Aorta (tissue), 5 donors: Measurements from ENCODE around the gene ZNF518B. TPM values are rescaled to one million over a fixed set of nuclear protein-coding genes. Genes with fewer than 3 reads are reported as not detected.

Source experiments
- ATAC-seq: fragments of 200-7000 bp; cut with Tn5 transposase; one replicate; pipeline ENCODE4 v1.9.1; 2022; ENCODE audit warnings: moderate library complexity; ENCODE audit not compliant: low FRiP score
- DNase-seq, 2 donors: peaks; one replicate each; pipeline ENCODE4 v3.0.0-alpha.2; 2020
- H3K27ac ChIP-seq, 2 donors: one replicate each; pipeline ENCODE4 v1.5.1; 2013; ENCODE audit warnings: low read length in 2 of 2, mild to moderate bottlenecking in 2 of 2, moderate library complexity in 2 of 2, control low read depth in 1 of 2, inconsistent platforms in 1 of 2, low read depth in 1 of 2
- H3K27me3 ChIP-seq, 2 donors: one replicate each; pipeline ENCODE4 v1.6.1; 2013; ENCODE audit warnings: control low read depth in 1 of 2, low read length in 1 of 2, mild to moderate bottlenecking in 1 of 2, moderate library complexity in 1 of 2; ENCODE audit not compliant: insufficient read depth in 2 of 2, control insufficient read depth in 1 of 2
- H3K36me3 ChIP-seq, 2 donors: one replicate each; pipeline ENCODE4 v1.6.1; 2013; ENCODE audit warnings: control low read depth in 1 of 2, low read length in 1 of 2, mild to moderate bottlenecking in 1 of 2; ENCODE audit not compliant: insufficient read depth in 2 of 2, control insufficient read depth in 1 of 2
- H3K4me1 ChIP-seq, 2 donors: one replicate each; pipeline ENCODE4 v1.6.1; 2013; ENCODE audit warnings: low read length in 2 of 2, control low read depth in 1 of 2, mild to moderate bottlenecking in 1 of 2, moderate library complexity in 1 of 2; ENCODE audit not compliant: insufficient read depth in 2 of 2, control insufficient read depth in 1 of 2
- H3K4me3 ChIP-seq, 2 donors: one replicate each; pipeline ENCODE4 v1.5.1; 2013; ENCODE audit warnings: low read length in 2 of 2, control low read depth in 1 of 2, mild to moderate bottlenecking in 1 of 2
- H3K9me3 ChIP-seq: one replicate; pipeline ENCODE4 v1.6.1; 2013; ENCODE audit warnings: mild to moderate bottlenecking, low read length; ENCODE audit not compliant: control insufficient read depth
- WGBS, 2 donors: extraction: QIAGEN DNeasy Blood & Tissue Kit; methylation state at CpG; one replicate each; pipeline ENCODE4 v1.1.7; 2013; 5-methylcytosine and 5-hydroxymethylcytosine counted together
- intact Hi-C, 2 donors: fragments of 100-400 bp; cut with DNase I; formaldehyde crosslinking; loops; one replicate each; pipeline versions ENCODE4 v1.14.2 to v1.15.0; 2022
- polyA plus RNA-seq, 2 donors: library from polyadenylated mRNA; stranded (reverse); fragments of 200-250 nt; gene quantifications; one replicate each; pipeline ENCODE4 v1.2.3, GENCODE V29; 2013
- total RNA-seq, 2 donors: library from RNA; stranded (reverse); fragmentation: NEBNext Ultra II Directional; extraction: Animal tissue kit (Norgen Biotek cat#: 25700); gene quantifications; one replicate each; pipeline ENCODE4 v1.2.1, GENCODE V29; 2021
- donor health status: healthy with polysubstance abuse.
- donor health status: Bipolar disorder and iron deficiency.
- donor health status: DM: no; HTN: no; CAD: no.
- donor health status: DM: no; HTN: no; CAD: no.
- donor health status: DM: yes; HTN: yes; CAD: no.

Gene ZNF518B
- total and polyA plus RNA-seq, 4 donors: 4.8 to 20.2 (median 10.9) TPM

DNA sequence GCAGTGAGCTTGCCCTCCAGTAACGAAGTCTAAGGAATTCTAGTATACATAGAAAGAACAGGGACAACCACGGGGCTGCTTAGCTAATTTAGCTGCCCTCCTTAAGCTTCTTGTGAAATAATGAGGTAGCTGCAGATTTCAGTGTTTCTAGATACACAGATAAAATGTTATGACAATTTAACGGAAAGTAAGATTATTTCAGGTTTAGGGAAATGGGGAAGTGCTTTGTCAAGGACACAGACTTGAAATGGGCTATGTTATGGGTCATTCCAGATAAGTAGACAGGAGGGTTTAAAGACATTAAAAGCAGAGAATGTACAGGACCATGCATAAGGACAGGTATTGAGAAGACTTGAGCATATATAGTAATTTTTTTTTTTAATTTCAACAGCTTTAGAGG, 34.2 kb upstream of the ZNF518B start:
- H3K4me3 ChIP-seq: no peak overlapping the region
- ATAC-seq: no peak
- 83 to 86% methylated on average over 3 of the region's 3 CpGs for WGBS, 2 donors
- intact Hi-C loops: no loop called here
- no peak overlapping the region for H3K27ac ChIP-seq
- H3K27me3 ChIP-seq: no peaks in the 10 kb centered on the region
- no peaks in the 10 kb centered on the region for H3K4me1 ChIP-seq
- no peaks in the 10 kb centered on the region for H3K9me3 ChIP-seq
- DNase-seq: no peak
- H3K36me3 ChIP-seq: no peaks in the 10 kb centered on the region

DNA sequence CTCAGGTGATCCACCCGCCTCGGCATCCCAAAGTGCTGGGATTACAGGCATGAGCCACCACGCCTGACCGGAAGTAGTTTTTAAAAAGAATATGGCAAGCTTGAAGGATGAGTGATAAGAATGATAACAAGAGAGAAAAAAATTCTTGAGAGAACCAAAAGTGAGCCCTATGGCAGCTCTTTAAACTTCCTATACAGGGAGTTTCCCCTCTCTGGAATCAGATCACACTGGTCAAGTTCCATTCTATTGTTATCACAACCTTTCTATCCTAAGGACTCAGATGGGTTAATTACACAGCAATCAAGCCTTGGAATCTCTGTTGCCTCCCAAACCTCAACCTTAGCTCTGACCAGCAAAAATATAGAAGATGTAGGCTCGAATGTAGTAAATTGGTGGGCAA, 33.8 kb upstream of the ZNF518B start:
- DNase-seq (no peak), ATAC-seq (no peak)
- Histone ChIP-seq H3K36me3 (no peaks in the 10 kb centered on the region), H3K4me3 (no peak overlapping the region), H3K9me3 (no peaks in the 10 kb centered on the region), H3K27ac (no peak overlapping the region), H3K27me3 (no peaks in the 10 kb centered on the region), H3K4me1 (no peaks in the 10 kb centered on the region)
- intact Hi-C loops: no loop called here
- WGBS, 2 donors: 87% methylated on average over 5 of the region's 5 CpGs

DNA sequence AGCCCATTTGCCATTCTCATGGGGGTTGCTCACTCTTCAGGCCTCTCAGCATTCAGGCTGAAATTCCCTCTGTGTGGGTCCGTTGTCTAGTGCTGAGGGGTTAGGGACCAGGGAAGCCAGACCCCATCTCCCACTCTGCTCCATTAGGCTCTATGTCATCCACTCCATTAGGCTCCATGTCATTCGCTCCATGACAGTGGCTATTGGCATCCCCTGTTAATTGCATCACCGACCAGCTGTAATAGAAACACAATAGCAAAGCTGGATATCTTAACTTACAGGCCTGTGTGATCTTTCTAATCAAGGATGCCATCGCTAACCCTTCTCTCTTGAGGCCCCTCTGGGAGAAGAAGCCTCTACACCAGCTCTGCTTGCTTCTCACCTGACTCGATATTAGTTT, 25.7 kb upstream of the ZNF518B start:
- Histone ChIP-seq H3K36me3 (no peaks in the 10 kb centered on the region), H3K9me3 (no peaks in the 10 kb centered on the region), H3K27me3 (no peaks in the 10 kb centered on the region), H3K4me1 (no peaks in the 10 kb centered on the region), H3K27ac (no peak overlapping the region), H3K4me3 (no peak overlapping the region)
- WGBS, 2 donors: 73 to 74% methylated on average over 5 of the region's 5 CpGs
- DNase-seq (no peak), ATAC-seq (no peak)
- intact Hi-C loops: no loop called here

DNA sequence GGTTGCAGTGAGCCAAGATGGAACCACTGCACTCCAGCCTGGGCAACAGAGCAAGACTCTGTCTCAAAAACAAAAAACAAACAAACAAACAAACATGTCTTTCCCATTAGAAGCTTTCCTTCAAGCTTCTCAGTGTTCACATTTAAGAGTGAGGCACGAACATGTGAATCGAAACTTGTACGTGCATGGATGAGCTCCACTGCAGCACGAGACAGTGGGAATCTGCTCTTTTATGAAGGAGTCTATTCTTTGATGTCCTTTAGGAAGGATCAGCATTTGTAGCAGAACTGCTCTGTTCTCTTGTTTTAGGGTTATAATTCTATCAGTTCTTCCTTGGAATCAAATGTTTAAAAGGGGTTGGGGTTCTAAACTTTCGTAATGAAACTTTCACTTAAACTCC, 23.4 kb upstream of the ZNF518B start:
- 85 to 95% methylated on average over 5 of the region's 5 CpGs for WGBS, 2 donors
- no peak overlapping the region for H3K4me3 ChIP-seq
- no peak overlapping the region for H3K27ac ChIP-seq
- no peaks in the 10 kb centered on the region for H3K36me3 ChIP-seq
- no peaks in the 10 kb centered on the region for H3K4me1 ChIP-seq
- DNase-seq (no peak), ATAC-seq (no peak)
- no peaks in the 10 kb centered on the region for H3K27me3 ChIP-seq
- intact Hi-C loops: no loop called here
- no peaks in the 10 kb centered on the region for H3K9me3 ChIP-seq

DNA sequence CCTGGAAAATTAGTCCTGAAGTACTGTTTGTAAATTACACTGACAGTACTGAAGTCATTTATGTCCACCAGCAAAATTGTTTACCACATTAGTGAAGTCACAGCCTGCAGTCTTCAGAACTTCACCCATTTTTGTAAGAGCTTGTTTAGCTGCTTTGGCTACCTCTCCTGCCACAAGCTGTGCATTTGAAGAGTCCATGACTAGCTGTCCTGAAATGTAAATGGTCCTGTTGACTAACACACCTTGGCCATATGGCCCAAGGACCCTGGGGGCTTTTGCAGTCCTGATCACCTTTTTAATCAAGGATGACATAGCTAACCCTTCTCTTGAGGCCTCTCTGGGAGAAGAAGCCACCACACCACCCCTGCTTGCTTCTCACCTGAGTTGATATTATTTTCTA, 21.4 kb upstream of the ZNF518B start:
- no peaks in the 10 kb centered on the region for H3K27me3 ChIP-seq
- ATAC-seq: no peak
- no peaks in the 10 kb centered on the region for H3K9me3 ChIP-seq
- H3K27ac ChIP-seq: no peak overlapping the region
- DNase-seq: no peak
- intact Hi-C loops: no loop called here
- H3K4me3 ChIP-seq: no peak overlapping the region
- H3K4me1 ChIP-seq: no peaks in the 10 kb centered on the region
- H3K36me3 ChIP-seq: no peaks in the 10 kb centered on the region

DNA sequence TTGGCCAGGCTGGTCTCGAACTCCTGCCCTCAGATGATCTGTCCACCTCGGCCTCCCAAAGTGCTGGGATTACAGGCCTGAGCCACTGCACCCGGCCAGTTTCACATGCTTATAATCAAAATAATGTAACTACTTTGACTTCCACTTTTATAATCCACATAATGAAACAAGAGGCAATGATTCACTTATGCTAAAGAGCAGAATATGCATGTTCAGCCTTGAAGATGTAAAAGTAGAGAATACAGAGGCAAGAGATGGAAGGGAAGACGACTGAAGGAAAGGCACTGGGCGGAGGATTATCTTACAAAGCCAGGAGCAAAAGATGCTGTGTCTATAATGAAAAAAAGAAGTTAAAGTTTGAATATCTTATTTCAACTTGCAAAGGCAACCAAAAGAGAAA, 13.3 kb upstream of the ZNF518B start:
- H3K27ac ChIP-seq: no peak overlapping the region
- no peaks in the 10 kb centered on the region for H3K4me1 ChIP-seq
- no peaks in the 10 kb centered on the region for H3K27me3 ChIP-seq
- no peaks in the 10 kb centered on the region for H3K9me3 ChIP-seq
- H3K4me3 ChIP-seq: no peak overlapping the region
- no peaks in the 10 kb centered on the region for H3K36me3 ChIP-seq
- ATAC-seq (no peak), DNase-seq (no peak)
- intact Hi-C loops: no loop called here
- WGBS, 2 donors: 88 to 89% methylated on average over 5 of the region's 5 CpGs

DNA sequence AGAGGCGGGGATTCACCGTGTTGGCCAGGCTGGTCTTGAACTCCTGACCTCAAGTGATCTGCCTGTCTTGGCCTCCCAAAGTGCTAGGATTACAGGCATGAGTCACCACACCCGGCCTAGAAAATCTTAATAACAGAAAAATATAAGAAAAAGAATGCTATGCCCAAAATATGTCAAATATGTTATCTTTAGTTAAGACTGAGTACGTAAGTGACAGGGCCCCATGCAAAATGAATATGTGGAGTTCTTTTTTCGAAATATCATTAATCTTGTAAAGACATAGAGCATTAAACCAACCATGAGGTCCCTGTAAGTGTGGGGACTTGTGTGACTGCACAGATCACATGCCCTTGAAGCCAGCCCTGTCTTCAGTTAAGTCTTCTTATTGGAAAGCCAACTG, 8.9 kb upstream of the ZNF518B start:
- Histone ChIP-seq H3K27ac (no peak overlapping the region), H3K9me3 (no peaks in the 10 kb centered on the region), H3K36me3 (no peaks in the 10 kb centered on the region), H3K27me3 (no peaks in the 10 kb centered on the region), H3K4me3 (no peak overlapping the region), H3K4me1 (no peaks in the 10 kb centered on the region)
- no peak for ATAC-seq
- intact Hi-C loops: no loop called here
- no peak for DNase-seq
- WGBS, 2 donors: 28 to 33% methylated on average over 5 of the region's 5 CpGs

DNA sequence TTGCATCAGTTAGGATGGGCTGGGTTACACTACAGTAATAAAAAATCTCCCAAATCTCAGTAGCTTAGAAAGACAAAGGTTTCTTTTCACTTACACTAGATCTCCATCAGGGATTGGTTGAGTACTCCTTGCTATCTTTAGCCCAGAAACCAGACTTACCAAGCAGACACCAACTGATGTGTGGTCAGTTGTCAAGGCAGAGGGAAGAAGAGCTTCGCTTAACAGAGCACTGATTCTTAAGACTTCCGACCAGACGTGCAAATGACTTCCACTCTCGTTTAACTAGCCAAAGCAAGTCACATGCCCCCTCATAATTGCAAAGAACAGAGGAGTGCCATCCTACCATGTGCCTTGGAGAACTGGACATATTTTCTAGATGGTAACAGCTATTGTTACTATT, 5.7 kb upstream of the ZNF518B start:
- DNase-seq: no peak
- Histone ChIP-seq H3K4me1 (no peaks in the 10 kb centered on the region), H3K27ac (no peak overlapping the region), H3K36me3 (no peaks in the 10 kb centered on the region), H3K27me3 (no peaks in the 10 kb centered on the region), H3K4me3 (no peak overlapping the region), H3K9me3 (no peaks in the 10 kb centered on the region)
- intact Hi-C loops: no loop called here
- no peak for ATAC-seq
- WGBS, 2 donors: 94 to 96% methylated on average over 4 of the region's 4 CpGs

DNA sequence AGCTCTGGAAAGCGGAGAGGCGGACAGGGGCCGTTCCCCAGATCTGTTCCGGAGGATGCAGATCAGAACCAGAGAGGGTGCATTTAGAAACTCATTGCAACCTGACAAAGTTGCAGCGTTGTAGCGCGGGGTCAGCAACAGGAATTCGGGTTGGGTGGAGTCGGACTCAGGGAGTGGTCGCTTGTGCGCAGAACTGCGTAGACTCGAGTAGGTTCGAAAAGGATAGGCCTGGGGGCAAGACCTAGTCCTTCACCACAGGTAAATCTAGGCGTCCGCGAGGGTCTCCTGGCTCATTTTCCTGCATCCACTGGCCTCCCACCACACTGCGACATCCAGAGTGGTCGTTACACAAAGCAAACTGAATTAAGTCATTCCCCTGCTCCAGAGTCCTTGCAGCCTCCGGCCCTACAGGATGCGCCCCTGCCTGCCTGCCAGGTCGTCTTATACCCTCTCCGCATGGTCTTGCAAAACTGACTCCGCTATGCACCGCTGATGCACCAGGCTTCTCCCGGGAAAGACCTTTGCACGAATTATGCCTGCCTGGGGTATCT, 4.7 kb upstream of the ZNF518B start:
- ATAC-seq: no peak
- no peak for DNase-seq
- Histone ChIP-seq H3K9me3 (no peaks in the 10 kb centered on the region), H3K4me3 (no peak overlapping the region), H3K27ac (no peak overlapping the region), H3K4me1 (no peaks in the 10 kb centered on the region), H3K36me3 (no peaks in the 10 kb centered on the region), H3K27me3 (no peaks in the 10 kb centered on the region)
- intact Hi-C loops: no loop called here
- 45 to 52% methylated on average over 27 of the region's 27 CpGs for WGBS, 2 donors
